Left forelimb (tissue), 1 donor: ENCODE measurements around the gene RAB18.
"Not testable (repeated sequence)": the region's sequence is repeated elsewhere in the genome, so short reads cannot be mapped to it uniquely, and the experiment has no call there.

Experiments used
- DNase-seq: peaks from one replicate; pipeline ENCODE4 v3.0.0-alpha.2; 2018; ENCODE audit warnings: low spot score

RAB18 gene

GRCh38 chr10:27504808-27505460 lies 830 bp downstream of the RAB18 start:
- no peak for DNase-seq

- not testable (repeated sequence) for DNase-seq
Observed at GRCh38 chr10:27505537-27505936, 1.4 kb downstream of the RAB18 start.

- no peak for DNase-seq
Observed at GRCh38 chr10:27506280-27506679, 2.2 kb downstream of the RAB18 start.

- DNase-seq = no peak
Observed at GRCh38 chr10:27512548-27512947, 8.4 kb downstream of the RAB18 start.

- no peak for DNase-seq
Observed at GRCh38 chr10:27513451-27514191, 9.5 kb downstream of the RAB18 start.

GRCh38 chr10:27514243-27514642 lies 10.1 kb downstream of the RAB18 start:
- DNase-seq = no peak

GRCh38 chr10:27518261-27518660 lies 14.2 kb downstream of the RAB18 start:
- no peak for DNase-seq

- DNase-seq = no peak
Observed at GRCh38 chr10:27525819-27526218, 21.7 kb downstream of the RAB18 start.

GRCh38 chr10:27526242-27526641 lies 22.1 kb downstream of the RAB18 start:
- DNase-seq = no peak

GRCh38 chr10:27527666-27528295 lies 23.7 kb downstream of the RAB18 start:
- DNase-seq = no peak

GRCh38 chr10:27529010-27529783 lies 25.1 kb downstream of the RAB18 start:
- no peak for DNase-seq

GRCh38 chr10:27530477-27530876 lies 26.4 kb downstream of the RAB18 start:
- DNase-seq = no peak

- no peak for DNase-seq
Observed at GRCh38 chr10:27531336-27531847, 27.3 kb downstream of the RAB18 start.

GRCh38 chr10:27534161-27534700 lies 30.1 kb downstream of the RAB18 start:
- DNase-seq = no peak

GRCh38 chr10:27535317-27535716 lies 31.2 kb downstream of the RAB18 start:
- no peak for DNase-seq

- no peak for DNase-seq
Observed at GRCh38 chr10:27536437-27536836, 32.3 kb downstream of the RAB18 start.

- no peak for DNase-seq
Observed at GRCh38 chr10:27537166-27537565, 33.1 kb downstream of the RAB18 start.

GRCh38 chr10:27537787-27538186 lies 33.7 kb downstream of the RAB18 start:
- DNase-seq = no peak

GRCh38 chr10:27540672-27541071 lies 36.6 kb downstream of the RAB18 start:
- no peak for DNase-seq

- DNase-seq = no peak
Observed at GRCh38 chr10:27541796-27542729, 38.0 kb downstream of the RAB18 start.

GRCh38 chr10:27542812-27543211 lies 38.7 kb downstream of the RAB18 start:
- no peak for DNase-seq
